Epidermal melanocyte (primary cell): ENCODE measurements around the gene PPP2R5C.

Experiments
- DNase-seq: peaks from one replicate; pipeline ENCODE4 v3.0.0; 2011; ENCODE audit warnings: low spot score; ENCODE audit not compliant: insufficient read length

Gene PPP2R5C

GRCh38 chr14:101884089-101884933, 122.8 kb downstream of the PPP2R5C start:
- DNase-seq = no peak

DNA sequence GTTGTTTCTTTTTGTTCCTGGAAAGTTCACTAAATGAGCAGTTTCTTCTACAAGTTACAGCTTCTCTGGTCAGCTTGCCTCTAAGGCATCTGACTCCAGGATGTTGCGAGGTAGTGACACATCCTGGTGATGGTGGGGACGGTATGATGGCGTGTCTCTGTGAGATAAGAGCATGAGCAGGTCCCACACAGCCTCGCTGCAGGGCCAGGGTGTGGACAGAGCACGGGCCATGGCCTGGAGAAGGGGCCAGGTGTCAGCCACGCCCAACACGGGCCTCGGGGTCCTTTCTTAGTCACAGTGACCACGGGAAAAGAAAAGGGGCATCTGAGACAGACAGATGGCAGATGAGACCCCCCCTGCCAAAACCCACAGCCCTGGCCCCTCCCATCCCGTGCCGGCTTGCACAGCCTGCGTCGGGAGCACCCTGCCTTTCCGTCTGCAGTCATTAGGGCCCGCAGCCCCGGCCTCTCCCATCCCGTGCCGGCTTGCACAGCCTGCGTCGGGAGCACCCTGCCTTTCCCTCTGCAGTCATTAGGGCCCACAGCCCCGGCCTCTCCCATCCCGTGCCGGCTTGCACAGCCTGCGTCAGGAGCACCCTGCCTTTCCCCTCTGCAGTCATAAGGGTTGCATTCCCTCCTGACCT, 123.5 kb downstream of the PPP2R5C start:
- DNase-seq = no peak

DNA sequence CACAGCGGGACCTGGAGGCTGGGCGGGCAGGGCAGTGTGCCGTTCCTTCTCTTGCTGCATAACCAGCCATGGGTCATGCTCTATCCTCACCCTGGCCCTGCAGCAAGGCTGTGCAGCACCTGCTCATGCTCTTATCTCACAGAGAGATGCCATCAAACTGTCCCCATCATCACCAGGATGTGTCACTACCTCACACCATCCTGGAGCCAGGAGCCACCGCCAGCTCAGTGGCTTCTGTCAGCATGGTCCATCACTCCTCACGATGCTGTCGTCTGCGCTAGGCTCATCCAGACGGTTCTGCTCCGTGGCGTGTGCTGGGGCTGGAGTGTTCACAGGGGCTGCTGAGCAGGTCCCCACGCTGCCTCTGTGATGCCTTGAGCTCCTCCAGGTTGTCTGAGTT, 125.7 kb downstream of the PPP2R5C start:
- DNase-seq = no peak

GRCh38 chr14:101888182-101888581, 126.7 kb downstream of the PPP2R5C start:
- DNase-seq = no peak

DNA sequence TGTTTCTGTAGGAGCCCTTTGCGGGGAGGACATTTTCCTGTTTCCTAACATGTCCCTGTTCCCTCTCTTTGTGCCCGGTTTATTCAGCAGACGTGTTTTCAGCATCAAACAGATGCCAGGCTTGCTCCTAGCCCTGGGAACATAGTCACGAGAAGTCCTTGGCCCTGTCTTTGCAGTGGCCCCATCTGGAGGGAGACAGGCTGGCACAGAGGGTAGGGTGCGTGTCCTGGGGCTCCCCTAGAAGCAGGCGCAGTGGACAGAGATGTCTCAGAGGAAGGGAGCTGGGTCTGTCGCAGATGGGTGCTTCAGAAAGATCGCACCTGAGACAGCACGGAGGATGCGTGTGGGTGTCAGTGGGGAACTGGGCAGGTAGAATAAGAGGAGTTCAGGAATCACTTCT, 127.9 kb downstream of the PPP2R5C start:
- DNase-seq = no peak

- no peak for DNase-seq
Measured at GRCh38 chr14:101889898-101890297, 128.4 kb downstream of the PPP2R5C start.

DNA sequence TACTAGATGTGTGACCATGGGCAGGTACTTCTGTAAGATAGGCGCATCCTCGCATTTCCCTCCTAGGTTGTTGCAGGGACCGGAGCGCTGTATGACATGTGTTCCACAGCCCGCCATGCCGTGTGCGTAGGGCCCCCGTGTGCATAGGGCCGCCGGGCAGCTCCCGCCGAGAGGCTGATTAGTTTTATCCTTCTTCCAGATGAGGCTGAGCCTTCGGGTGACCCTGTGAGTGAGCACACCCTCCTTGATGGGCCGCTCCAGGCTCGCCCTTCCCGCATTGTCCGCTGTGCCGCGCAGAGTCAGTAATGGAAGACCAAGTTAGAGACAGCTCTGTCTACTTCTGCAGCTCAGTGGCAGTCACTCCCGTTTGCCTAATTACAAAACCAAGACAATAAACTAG, 130.0 kb downstream of the PPP2R5C start:
- no peak for DNase-seq

- DNase-seq = no peak
Measured at GRCh38 chr14:101893759-101894158, 132.2 kb downstream of the PPP2R5C start.

GRCh38 chr14:101894365-101895081, 133.0 kb downstream of the PPP2R5C start:
- DNase-seq = no peak

DNA sequence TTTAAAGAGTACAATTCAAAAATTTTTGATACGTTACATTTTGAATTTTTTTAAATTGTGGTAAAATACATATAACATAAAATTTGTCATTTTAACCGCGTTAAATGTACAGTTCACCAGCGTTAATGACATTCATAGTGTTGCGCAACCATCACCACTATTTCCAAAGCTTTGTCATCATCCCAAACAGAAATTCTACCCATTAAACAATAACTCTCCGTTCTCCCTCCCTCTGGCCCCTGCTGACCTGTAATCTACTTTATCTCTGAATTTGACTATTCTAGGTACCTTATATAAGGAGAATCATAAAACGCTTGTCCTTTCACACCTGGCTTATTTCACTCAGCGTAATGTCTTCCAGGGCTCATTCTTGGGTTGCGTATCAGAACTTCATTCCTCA, 133.7 kb downstream of the PPP2R5C start:
- DNase-seq = no peak

- no peak for DNase-seq
Measured at GRCh38 chr14:101897326-101897725, 135.8 kb downstream of the PPP2R5C start.

- no peak for DNase-seq
Measured at GRCh38 chr14:101898416-101898815, 136.9 kb downstream of the PPP2R5C start.

DNA sequence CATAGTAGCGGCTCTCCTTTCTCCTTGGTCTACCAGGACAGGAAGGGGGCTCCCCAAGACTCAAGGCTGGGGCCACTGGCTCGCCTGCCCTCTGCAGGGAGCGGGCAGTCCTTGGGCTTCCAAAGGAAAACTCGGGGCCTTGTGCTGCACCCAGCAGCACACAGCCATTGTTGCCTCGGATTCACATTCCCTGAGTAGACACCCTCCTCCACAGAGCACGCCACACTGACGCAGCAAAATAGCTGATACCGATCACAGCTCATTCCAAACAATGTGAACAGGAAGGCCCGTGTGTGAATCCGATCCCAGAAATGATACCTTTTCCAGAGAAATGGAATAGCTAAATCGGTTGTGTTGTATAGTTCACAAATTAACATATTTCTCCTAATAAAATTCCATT, 137.8 kb downstream of the PPP2R5C start:
- DNase-seq = no peak

GRCh38 chr14:101900253-101900652, 138.7 kb downstream of the PPP2R5C start:
- no peak for DNase-seq

DNA sequence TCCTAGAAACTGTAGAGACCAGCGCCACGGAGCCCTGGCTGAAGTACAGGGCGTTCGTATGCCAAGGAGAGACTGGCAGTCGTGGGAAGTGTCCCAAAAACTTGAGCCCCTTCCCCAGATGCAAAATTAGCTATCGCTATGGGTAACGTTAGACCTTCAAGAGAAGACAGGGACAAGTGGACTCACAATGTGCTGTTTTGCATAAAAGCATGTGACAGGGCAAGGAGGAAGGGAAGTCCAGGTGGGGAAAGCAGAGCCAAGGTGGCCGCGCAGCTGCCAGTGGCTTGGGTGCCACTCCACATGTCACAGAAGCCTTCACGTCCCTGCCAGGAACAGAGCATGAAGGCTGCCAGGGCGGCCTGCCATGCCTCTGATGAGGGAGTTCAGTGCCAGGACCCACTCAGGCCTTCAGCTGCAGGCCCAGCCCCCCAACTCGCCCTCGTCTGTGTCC, 141.6 kb downstream of the PPP2R5C start:
- DNase-seq = no peak

DNA sequence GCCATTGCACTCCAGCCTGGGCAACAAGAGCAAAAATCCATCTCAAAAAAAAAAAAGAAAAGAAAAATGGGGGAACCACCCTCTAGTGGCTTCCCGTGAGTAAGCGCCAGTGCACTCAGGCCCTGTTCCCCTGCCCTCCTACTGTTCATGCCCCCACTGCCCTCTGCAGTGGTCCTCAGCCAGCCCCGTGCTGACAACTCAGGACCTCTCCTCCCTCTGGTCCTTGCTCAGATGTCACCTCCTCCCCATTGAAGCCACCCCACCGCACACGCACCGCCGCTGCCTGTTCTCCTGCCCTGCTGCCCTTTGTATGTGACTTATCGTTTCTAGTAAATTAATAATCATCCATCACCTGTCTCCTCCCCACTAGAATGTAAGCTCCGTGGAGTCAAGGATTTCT, 144.1 kb downstream of the PPP2R5C start:
- DNase-seq = no peak

DNA sequence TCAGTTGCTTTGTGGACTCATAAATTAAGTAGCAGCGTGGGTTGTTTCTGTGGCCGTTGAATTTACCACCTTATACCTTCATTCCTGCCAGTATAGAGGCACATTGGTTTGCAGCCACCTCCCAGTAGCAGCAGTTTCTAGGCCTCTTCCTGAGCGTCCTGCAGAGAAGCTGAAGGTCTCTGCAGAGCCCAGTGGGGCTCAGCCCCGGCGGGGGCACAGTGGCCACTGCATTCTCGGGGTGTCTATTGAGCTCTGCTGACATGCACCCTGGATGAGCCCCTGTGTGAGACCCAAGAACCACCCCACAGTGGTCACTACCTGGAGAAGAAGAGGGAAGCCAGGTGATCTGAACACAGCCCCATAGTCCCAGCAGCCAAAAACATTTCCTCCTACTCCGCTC, 145.1 kb downstream of the PPP2R5C start:
- no peak for DNase-seq

- DNase-seq = no peak
Measured at GRCh38 chr14:101907619-101908018, 146.1 kb downstream of the PPP2R5C start.

GRCh38 chr14:101908795-101909194, 147.3 kb downstream of the PPP2R5C start:
- DNase-seq = no peak

DNA sequence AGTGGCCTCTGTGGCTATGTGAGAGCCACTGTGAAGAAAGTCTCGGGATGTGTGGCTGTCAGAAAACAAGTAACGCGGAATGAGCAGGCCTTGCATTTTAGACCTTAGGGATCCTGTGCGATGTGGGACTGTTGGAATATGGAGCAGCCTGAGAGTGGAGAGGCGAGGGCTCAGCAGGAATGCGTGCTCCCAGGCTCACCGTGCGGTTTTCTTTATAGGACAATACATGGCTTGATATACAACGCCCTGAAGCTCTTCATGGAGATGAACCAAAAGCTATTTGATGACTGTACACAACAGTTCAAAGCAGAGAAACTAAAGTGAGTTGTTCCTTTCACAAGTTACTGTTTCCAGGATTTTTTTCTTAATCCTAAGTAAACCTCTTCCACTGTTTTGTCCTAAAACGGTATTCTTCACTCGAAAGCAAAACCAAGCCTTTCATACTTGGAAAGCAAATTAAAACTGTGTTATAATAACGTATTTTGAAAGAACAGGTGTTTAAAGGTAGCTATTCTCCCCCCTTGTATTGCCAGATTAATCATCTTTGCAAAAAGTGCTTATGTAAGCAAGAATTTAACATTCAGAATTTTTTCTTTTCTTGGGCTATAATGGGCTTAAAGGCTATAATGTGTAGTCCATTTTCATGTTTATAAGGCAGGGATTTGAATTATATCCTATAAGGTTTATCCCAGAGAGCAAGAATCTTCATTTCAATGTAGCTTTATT, 148.0 kb downstream of the PPP2R5C start:
- no peak for DNase-seq

- DNase-seq = no peak
Measured at GRCh38 chr14:101912841-101913240, 151.3 kb downstream of the PPP2R5C start.

DNA sequence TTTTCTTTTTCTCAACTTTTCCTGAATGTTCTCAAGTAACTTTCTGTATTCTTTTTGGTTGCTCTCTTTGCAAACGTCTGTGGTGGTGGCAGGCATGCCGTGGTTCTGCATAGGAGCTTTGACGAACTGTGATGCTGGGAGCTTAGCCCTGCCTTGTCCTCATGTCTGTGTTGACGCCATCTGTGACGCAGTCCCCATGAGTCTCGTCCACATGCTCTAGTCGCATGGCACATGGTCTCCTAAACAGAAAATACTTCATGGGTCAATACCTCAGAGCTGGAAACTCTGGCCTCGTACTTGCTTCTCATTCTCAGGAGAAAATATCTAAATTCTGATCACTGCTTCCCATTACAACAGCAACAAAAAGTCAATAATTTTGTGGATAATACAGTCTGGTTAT, 152.6 kb downstream of the PPP2R5C start:
- no peak for DNase-seq
